HepG2 (cell line): ENCODE measurements around the gene STAT5A. TPM values are rescaled to one million over a fixed set of nuclear protein-coding genes. Genes with fewer than 3 reads are reported as not detected.

ENCODE experiments used
- ADNP ChIP-seq: sonication (generic); formaldehyde crosslinking; IDR thresholded peaks from 2 replicates; pipeline ENCODE4 v1.4.0; 2020; ENCODE audit warnings: missing genetic modification reagents
- BORCS8-MEF2B ChIP-seq: sonication (generic); formaldehyde crosslinking; IDR thresholded peaks from 2 replicates; pipeline ENCODE4 v1.8.0; 2022; ENCODE audit warnings: mild to moderate bottlenecking, missing genetic modification reagents
- FOXA3 ChIP-seq: IDR thresholded peaks from 2 replicates; pipeline ENCODE4 v1.6.1; 2016; ENCODE audit warnings: missing genetic modification reagents, missing compliant biosample characterization
- ISL2 ChIP-seq: sonication (generic); formaldehyde crosslinking; IDR thresholded peaks from 2 replicates; pipeline ENCODE4 v1.5.0; 2020; ENCODE audit warnings: missing genetic modification reagents
- KLF11 ChIP-seq: IDR thresholded peaks from 2 replicates; pipeline ENCODE4 v1.6.1; 2016; ENCODE audit warnings: missing compliant biosample characterization
- MED13 ChIP-seq: sonication (generic); formaldehyde crosslinking; IDR thresholded peaks from 2 replicates; pipeline ENCODE4 v1.5.0; 2020; ENCODE audit warnings: missing genetic modification reagents
- NKX3-1 ChIP-seq: sonication (generic); formaldehyde crosslinking; IDR thresholded peaks from 2 replicates; pipeline ENCODE4 v1.5.0; 2020; ENCODE audit warnings: missing genetic modification reagents
- NR2F1 ChIP-seq, 2 experiments: fragments of 450-650 bp in 1 of 2; formaldehyde crosslinking in 1 of 2; IDR thresholded peaks; 2 replicates each; pipeline versions ENCODE4 v1.5.0 to v1.6.1; 2016 to 2020; ENCODE audit warnings: mild to moderate bottlenecking in 1 of 2, missing compliant biosample characterization in 1 of 2, missing genetic modification reagents in 1 of 2, moderate library complexity in 1 of 2
- PAWR ChIP-seq: sonication (generic); formaldehyde crosslinking; IDR thresholded peaks from 2 replicates; pipeline ENCODE4 v1.4.0; 2020; ENCODE audit warnings: missing genetic modification reagents, mild to moderate bottlenecking, borderline replicate concordance
- PHB2 ChIP-seq: fragments of 450-650 bp; IDR thresholded peaks from 2 replicates; pipeline ENCODE4 v1.6.1; 2018; ENCODE audit not compliant: partially characterized antibody
- RXRA ChIP-seq: sonication (generic); formaldehyde crosslinking; IDR thresholded peaks from 2 replicates; pipeline ENCODE4 v1.5.1; 2020; ENCODE audit warnings: missing genetic modification reagents
- SP4 ChIP-seq: sonication (generic); formaldehyde crosslinking; IDR thresholded peaks from 2 replicates; pipeline ENCODE4 v1.8.1; 2023; ENCODE audit warnings: mild to moderate bottlenecking, missing genetic modification reagents
- ZFP36 ChIP-seq: fragments of 150-350 bp; IDR thresholded peaks from 2 replicates; pipeline ENCODE4 v1.6.1; 2018; ENCODE audit warnings: borderline replicate concordance, low read length, low read depth; ENCODE audit not compliant: partially characterized antibody
- ZKSCAN5 ChIP-seq: sonication (generic); formaldehyde crosslinking; IDR thresholded peaks from 2 replicates; pipeline ENCODE4 v1.5.1; 2020; ENCODE audit warnings: mild to moderate bottlenecking, missing genetic modification reagents
- polyA plus RNA-seq, 8 experiments: library from polyadenylated mRNA; depleted of rRNA in 3 of 8; stranded (reverse) in 7 of 8; unstranded in 1 of 8; fragments of >200 nt; fragmentation: Illumina TruSeq in 4 of 8; extraction: Trizol in 4 of 8; gene quantifications; 2 replicates each; pipeline versions ENCODE4 v1.2.1 to v1.2.3, GENCODE V29; 2011 to 2016; ENCODE audit warnings: low read depth in 4 of 8, missing spikeins in 1 of 8, mixed read lengths in 1 of 8; ENCODE audit not compliant: insufficient read depth in 1 of 8
- total RNA-seq, 5 experiments: library from RNA; depleted of rRNA; stranded (reverse); fragments of >200 nt; fragmentation: Illumina TruSeq; extraction: Trizol; gene quantifications; 2 replicates each; pipeline ENCODE4 v1.2.3, GENCODE V29; 2016; ENCODE audit warnings: low read depth in 1 of 5
- TF ChIP-seq, protein P1 (sequence below): sonication (generic); formaldehyde crosslinking; IDR thresholded peaks from 2 replicates; pipeline ENCODE4 v1.8.0; 2022; ENCODE audit warnings: mild to moderate bottlenecking, missing genetic modification reagents; ENCODE audit not compliant: insufficient replicate concordance
- TF ChIP-seq, protein P2 (sequence below): sonication (generic); formaldehyde crosslinking; IDR thresholded peaks from 2 replicates; pipeline ENCODE4 v1.4.0; 2020; ENCODE audit warnings: missing genetic modification reagents
- TF ChIP-seq, protein P3 (sequence below): sonication (generic); formaldehyde crosslinking; IDR thresholded peaks from 2 replicates; pipeline ENCODE4 v1.4.0; 2020; ENCODE audit warnings: missing genetic modification reagents, borderline replicate concordance
- TF ChIP-seq, protein P4 (sequence below): sonication (generic); formaldehyde crosslinking; conservative IDR thresholded peaks from 2 replicates; pipeline ENCODE4 v1.8.0; 2022; ENCODE audit warnings: low read depth, missing genetic modification reagents
- TF ChIP-seq, protein P5 (sequence below): sonication (generic); formaldehyde crosslinking; IDR thresholded peaks from 2 replicates; pipeline ENCODE4 v1.9.0; 2021; ENCODE audit warnings: missing genetic modification reagents, mild to moderate bottlenecking, borderline replicate concordance

Gene STAT5A
- total and polyA plus RNA-seq, 2 of the 13 experiments (the other 11 are each of a cell fraction or from before 2014, with no cell fraction given) = 1.4 to 4.1 TPM

DNA sequence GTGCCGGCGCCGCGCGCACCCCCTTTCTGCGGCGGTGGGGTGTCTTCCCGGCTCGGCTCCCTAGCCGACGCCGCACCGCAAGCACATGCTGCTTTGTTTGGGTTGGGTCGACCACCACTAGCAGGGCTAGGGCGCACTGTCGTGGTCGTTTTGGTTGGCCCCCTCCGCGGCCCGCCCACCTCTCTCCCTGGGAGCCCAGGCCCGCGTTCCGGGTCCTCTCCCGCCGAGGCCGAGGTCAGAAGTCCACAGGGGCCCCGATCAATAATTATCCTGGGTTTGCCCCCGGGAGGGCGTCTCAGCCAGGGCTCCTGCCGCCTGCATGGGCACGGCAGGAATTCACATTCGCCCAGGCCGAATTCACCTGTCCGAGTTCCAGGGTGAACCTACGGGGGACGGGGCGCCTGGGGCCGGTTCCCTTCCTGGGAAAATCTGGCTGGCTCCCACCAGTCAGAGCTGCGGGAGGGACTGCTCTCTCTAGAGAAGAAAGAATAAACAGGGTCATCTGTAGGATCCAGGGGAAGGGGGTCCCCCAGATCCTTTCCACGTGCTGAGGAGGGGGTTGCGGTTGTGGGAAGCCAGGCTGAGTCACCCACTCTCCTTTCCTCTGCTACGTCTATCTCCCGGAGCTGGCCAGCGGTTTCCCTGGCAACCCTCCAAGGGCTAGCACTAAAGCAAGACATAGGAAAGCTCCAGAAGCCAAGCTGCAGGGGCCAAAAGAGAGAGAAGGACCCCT, 11.5 kb upstream of the STAT5A start (continued):
- TF ChIP-seq BORCS8-MEF2B (CRISPR knock-in tag) (peak; percentile 85), ZKSCAN5 (CRISPR knock-in tag) (0 out of 2 replicates have a peak, but pooled peaks have one; percentile 26), FOXA3 (CRISPR knock-in tag) (peak; percentile 43; the same call in 1 of the 2 replicates), KLF11 (CRISPR knock-in tag) (no peak), RXRA (CRISPR knock-in tag) (peak; percentile 98), MED13 (peak; percentile 68; the same call in 1 of the 2 replicates), ISL2 (peak; percentile 84), ADNP (CRISPR knock-in tag) (no peak), SP4 (CRISPR knock-in tag) (peak; percentile 87), PAWR (no peak), ZFP36 (no peak), NR2F1 (CRISPR knock-in tag; IDR thresholded peaks at IDR 0.05) (peak in 1 of 2 experiments; percentile 84; a peak in 2 of 4 replicates), NKX3-1 (CRISPR knock-in tag) (no peak; the same call in 1 of the 2 replicates), PHB2 (no peak)
- TF ChIP-seq, protein P1, sequence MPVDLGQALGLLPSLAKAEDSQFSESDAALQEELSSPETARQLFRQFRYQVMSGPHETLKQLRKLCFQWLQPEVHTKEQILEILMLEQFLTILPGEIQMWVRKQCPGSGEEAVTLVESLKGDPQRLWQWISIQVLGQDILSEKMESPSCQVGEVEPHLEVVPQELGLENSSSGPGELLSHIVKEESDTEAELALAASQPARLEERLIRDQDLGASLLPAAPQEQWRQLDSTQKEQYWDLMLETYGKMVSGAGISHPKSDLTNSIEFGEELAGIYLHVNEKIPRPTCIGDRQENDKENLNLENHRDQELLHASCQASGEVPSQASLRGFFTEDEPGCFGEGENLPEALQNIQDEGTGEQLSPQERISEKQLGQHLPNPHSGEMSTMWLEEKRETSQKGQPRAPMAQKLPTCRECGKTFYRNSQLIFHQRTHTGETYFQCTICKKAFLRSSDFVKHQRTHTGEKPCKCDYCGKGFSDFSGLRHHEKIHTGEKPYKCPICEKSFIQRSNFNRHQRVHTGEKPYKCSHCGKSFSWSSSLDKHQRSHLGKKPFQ (CRISPR knock-in tag) = peak; percentile 60
- TF ChIP-seq, protein P2, sequence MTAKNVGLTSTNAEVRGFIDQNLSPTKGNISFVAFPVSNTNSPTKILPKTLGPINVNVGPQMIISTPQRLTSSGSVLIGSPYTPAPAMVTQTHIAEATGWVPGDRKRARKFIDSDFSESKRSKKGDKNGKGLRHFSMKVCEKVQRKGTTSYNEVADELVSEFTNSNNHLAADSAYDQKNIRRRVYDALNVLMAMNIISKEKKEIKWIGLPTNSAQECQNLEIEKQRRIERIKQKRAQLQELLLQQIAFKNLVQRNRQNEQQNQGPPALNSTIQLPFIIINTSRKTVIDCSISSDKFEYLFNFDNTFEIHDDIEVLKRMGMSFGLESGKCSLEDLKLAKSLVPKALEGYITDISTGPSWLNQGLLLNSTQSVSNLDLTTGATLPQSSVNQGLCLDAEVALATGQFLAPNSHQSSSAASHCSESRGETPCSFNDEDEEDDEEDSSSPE (CRISPR knock-in tag) = peak; percentile 95
- TF ChIP-seq, protein P3, sequence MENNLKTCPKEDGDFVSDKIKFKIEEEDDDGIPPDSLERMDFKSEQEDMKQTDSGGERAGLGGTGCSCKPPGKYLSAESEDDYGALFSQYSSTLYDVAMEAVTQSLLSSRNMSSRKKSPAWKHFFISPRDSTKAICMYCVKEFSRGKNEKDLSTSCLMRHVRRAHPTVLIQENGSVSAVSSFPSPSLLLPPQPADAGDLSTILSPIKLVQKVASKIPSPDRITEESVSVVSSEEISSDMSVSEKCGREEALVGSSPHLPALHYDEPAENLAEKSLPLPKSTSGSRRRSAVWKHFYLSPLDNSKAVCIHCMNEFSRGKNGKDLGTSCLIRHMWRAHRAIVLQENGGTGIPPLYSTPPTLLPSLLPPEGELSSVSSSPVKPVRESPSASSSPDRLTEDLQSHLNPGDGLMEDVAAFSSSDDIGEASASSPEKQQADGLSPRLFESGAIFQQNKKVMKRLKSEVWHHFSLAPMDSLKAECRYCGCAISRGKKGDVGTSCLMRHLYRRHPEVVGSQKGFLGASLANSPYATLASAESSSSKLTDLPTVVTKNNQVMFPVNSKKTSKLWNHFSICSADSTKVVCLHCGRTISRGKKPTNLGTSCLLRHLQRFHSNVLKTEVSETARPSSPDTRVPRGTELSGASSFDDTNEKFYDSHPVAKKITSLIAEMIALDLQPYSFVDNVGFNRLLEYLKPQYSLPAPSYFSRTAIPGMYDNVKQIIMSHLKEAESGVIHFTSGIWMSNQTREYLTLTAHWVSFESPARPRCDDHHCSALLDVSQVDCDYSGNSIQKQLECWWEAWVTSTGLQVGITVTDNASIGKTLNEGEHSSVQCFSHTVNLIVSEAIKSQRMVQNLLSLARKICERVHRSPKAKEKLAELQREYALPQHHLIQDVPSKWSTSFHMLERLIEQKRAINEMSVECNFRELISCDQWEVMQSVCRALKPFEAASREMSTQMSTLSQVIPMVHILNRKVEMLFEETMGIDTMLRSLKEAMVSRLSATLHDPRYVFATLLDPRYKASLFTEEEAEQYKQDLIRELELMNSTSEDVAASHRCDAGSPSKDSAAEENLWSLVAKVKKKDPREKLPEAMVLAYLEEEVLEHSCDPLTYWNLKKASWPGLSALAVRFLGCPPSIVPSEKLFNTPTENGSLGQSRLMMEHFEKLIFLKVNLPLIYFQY (CRISPR knock-in tag) = peak; percentile 94
- TF ChIP-seq, protein P4, sequence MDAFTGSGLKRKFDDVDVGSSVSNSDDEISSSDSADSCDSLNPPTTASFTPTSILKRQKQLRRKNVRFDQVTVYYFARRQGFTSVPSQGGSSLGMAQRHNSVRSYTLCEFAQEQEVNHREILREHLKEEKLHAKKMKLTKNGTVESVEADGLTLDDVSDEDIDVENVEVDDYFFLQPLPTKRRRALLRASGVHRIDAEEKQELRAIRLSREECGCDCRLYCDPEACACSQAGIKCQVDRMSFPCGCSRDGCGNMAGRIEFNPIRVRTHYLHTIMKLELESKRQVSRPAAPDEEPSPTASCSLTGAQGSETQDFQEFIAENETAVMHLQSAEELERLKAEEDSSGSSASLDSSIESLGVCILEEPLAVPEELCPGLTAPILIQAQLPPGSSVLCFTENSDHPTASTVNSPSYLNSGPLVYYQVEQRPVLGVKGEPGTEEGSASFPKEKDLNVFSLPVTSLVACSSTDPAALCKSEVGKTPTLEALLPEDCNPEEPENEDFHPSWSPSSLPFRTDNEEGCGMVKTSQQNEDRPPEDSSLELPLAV (CRISPR knock-in tag) = no peak
- TF ChIP-seq, protein P5, sequence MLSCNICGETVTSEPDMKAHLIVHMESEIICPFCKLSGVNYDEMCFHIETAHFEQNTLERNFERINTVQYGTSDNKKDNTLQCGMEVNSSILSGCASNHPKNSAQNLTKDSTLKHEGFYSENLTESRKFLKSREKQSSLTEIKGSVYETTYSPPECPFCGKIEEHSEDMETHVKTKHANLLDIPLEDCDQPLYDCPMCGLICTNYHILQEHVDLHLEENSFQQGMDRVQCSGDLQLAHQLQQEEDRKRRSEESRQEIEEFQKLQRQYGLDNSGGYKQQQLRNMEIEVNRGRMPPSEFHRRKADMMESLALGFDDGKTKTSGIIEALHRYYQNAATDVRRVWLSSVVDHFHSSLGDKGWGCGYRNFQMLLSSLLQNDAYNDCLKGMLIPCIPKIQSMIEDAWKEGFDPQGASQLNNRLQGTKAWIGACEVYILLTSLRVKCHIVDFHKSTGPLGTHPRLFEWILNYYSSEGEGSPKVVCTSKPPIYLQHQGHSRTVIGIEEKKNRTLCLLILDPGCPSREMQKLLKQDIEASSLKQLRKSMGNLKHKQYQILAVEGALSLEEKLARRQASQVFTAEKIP = no peak
